H9 (cell line): Measurements from ENCODE around the gene IGF2R. TPM values are rescaled to one million over a fixed set of nuclear protein-coding genes. Genes with fewer than 3 reads are reported as not detected.

ENCODE experiments used
- DNase-seq: peaks from one replicate; pipeline ENCODE4 v3.0.0-alpha.2; 2017
- H2AFZ ChIP-seq: one replicate; pipeline ENCODE4 v1.6.1; 2013; ENCODE audit warnings: mild to moderate bottlenecking, low read length, control low read depth, moderate library complexity
- H2AK5ac ChIP-seq: 2 replicates; pipeline ENCODE4 v1.6.1; 2013; ENCODE audit warnings: low read length, control low read depth, mixed read lengths; ENCODE audit not compliant: insufficient read length
- H2BK120ac ChIP-seq: one replicate; pipeline ENCODE4 v1.6.1; 2013; ENCODE audit warnings: low read depth, mild to moderate bottlenecking, low read length, control low read depth, inconsistent platforms; ENCODE audit not compliant: poor library complexity, severe bottlenecking
- H2BK12ac ChIP-seq: 2 replicates; pipeline ENCODE4 v1.6.1; 2013; ENCODE audit warnings: low read length, control low read depth, mixed read lengths, low read depth; ENCODE audit not compliant: insufficient read length
- H2BK15ac ChIP-seq: 2 replicates; pipeline ENCODE4 v1.6.1; 2013; ENCODE audit warnings: low read depth, low read length, control low read depth
- H2BK20ac ChIP-seq: one replicate; pipeline ENCODE4 v1.6.1; 2013; ENCODE audit warnings: low read depth, mild to moderate bottlenecking, low read length, control low read depth, inconsistent platforms; ENCODE audit not compliant: poor library complexity, severe bottlenecking
- H2BK5ac ChIP-seq: 2 replicates; pipeline ENCODE4 v1.6.1; 2013; ENCODE audit warnings: low read length, control low read depth, mixed read lengths; ENCODE audit not compliant: insufficient read length
- H3K14ac ChIP-seq: 2 replicates; pipeline ENCODE4 v1.6.1; 2013; ENCODE audit warnings: low read length, control low read depth; ENCODE audit not compliant: insufficient read depth
- H3K18ac ChIP-seq: 2 replicates; pipeline ENCODE4 v1.6.1; 2013; ENCODE audit warnings: low read depth, mild to moderate bottlenecking, mixed read lengths, low read length, control low read depth; ENCODE audit not compliant: insufficient read length
- H3K23ac ChIP-seq: 2 replicates; pipeline ENCODE4 v1.6.1; 2013; ENCODE audit warnings: low read length, control low read depth, mixed read lengths, low read depth; ENCODE audit not compliant: insufficient read length
- H3K23me2 ChIP-seq: 2 replicates; pipeline ENCODE4 v1.6.1; 2013; ENCODE audit warnings: low read depth, mild to moderate bottlenecking, mixed read lengths, low read length, control low read depth; ENCODE audit not compliant: insufficient read length, poor library complexity, severe bottlenecking
- H3K27ac ChIP-seq: 2 replicates; pipeline ENCODE4 v1.5.1; 2013; ENCODE audit warnings: low read length, control low read depth, mixed read lengths, low read depth; ENCODE audit not compliant: insufficient read length
- H3K27me3 ChIP-seq: 2 replicates; pipeline ENCODE4 v1.6.1; 2013; ENCODE audit warnings: low read length, control low read depth, inconsistent platforms; ENCODE audit not compliant: insufficient read depth
- H3K4ac ChIP-seq: 2 replicates; pipeline ENCODE4 v1.6.1; 2013; ENCODE audit warnings: low read depth, mild to moderate bottlenecking, control low read depth, inconsistent platforms, low read length, moderate library complexity
- H3K4me1 ChIP-seq: 2 replicates; pipeline ENCODE4 v1.6.1; 2013; ENCODE audit warnings: low read length, control low read depth, inconsistent platforms; ENCODE audit not compliant: insufficient read depth
- H3K4me2 ChIP-seq: 2 replicates; pipeline ENCODE4 v1.6.1; 2013; ENCODE audit warnings: low read length, control low read depth, mixed read lengths; ENCODE audit not compliant: insufficient read length, insufficient read depth
- H3K56ac ChIP-seq: 2 replicates; pipeline ENCODE4 v1.6.1; 2013; ENCODE audit warnings: low read depth, mild to moderate bottlenecking, mixed read lengths, low read length, control low read depth; ENCODE audit not compliant: insufficient read length
- H3K79me1 ChIP-seq: 2 replicates; pipeline ENCODE4 v1.6.1; 2013; ENCODE audit warnings: low read depth, mild to moderate bottlenecking, moderate library complexity, low read length, control low read depth, inconsistent platforms; ENCODE audit not compliant: insufficient read depth, poor library complexity, severe bottlenecking
- H3K79me2 ChIP-seq: 2 replicates; pipeline ENCODE4 v1.6.1; 2013; ENCODE audit warnings: low read length, control low read depth, inconsistent platforms; ENCODE audit not compliant: insufficient read depth
- H3K9ac ChIP-seq: 2 replicates; pipeline ENCODE4 v1.6.1; 2013; ENCODE audit warnings: low read length, control low read depth, mixed read lengths; ENCODE audit not compliant: insufficient read length; ENCODE audit errors: extremely low read depth
- H3K9me3 ChIP-seq: one replicate; pipeline ENCODE4 v1.6.1; 2013; ENCODE audit warnings: low read depth, low read length, inconsistent platforms; ENCODE audit not compliant: control insufficient read depth
- H3T11ph ChIP-seq: one replicate; pipeline ENCODE4 v1.6.1; 2013; ENCODE audit warnings: mild to moderate bottlenecking, low read length, control low read depth, inconsistent platforms
- H4K20me1 ChIP-seq: one replicate; pipeline ENCODE4 v1.6.1; 2013; ENCODE audit not compliant: control insufficient read depth, insufficient read length, insufficient read depth
- H4K5ac ChIP-seq: 2 replicates; pipeline ENCODE4 v1.6.1; 2013; ENCODE audit warnings: low read depth, mild to moderate bottlenecking, mixed read lengths, low read length, control low read depth; ENCODE audit not compliant: insufficient read length
- H4K8ac ChIP-seq: replicated peaks from 2 replicates; pipeline ENCODE4 v1.6.1; 2013; ENCODE audit warnings: low read length, control low read depth, mixed read lengths, low read depth; ENCODE audit not compliant: insufficient read length
- H4K91ac ChIP-seq: 2 replicates; pipeline ENCODE4 v1.6.1; 2013; ENCODE audit warnings: low read depth, mild to moderate bottlenecking, moderate library complexity, mixed read lengths, low read length, control low read depth; ENCODE audit not compliant: insufficient read length
- H3K27ac Mint-ChIP-seq, 3 experiments: 2 replicates in 2 of 3; 3 replicates in 1 of 3; pipeline ENCODE4 v1.8.0; 2020 to 2021; ENCODE audit warnings: mixed read lengths in 3 of 3, mild to moderate bottlenecking in 1 of 3, moderate library complexity in 1 of 3
- H3K27me3 Mint-ChIP-seq: 2 replicates; pipeline ENCODE4 v1.8.0; 2021; ENCODE audit warnings: low read depth, mild to moderate bottlenecking, moderate library complexity, mixed read lengths
- H3K36me3 Mint-ChIP-seq, 3 experiments: 2 replicates in 2 of 3; 3 replicates in 1 of 3; pipeline ENCODE4 v1.8.0; 2020 to 2021; ENCODE audit warnings: low read depth in 3 of 3, mixed read lengths in 3 of 3; ENCODE audit not compliant: insufficient read depth in 1 of 3
- H3K4me1 Mint-ChIP-seq, 2 experiments: 2 replicates each; pipeline ENCODE4 v1.8.0; 2020; ENCODE audit warnings: mixed read lengths in 2 of 2
- H3K4me3 Mint-ChIP-seq, 2 experiments: 2 replicates in 1 of 2; 3 replicates in 1 of 2; pipeline ENCODE4 v1.8.0; 2020 to 2021; ENCODE audit warnings: mild to moderate bottlenecking in 2 of 2, mixed read lengths in 2 of 2, moderate library complexity in 1 of 2
- H3K9me3 Mint-ChIP-seq, 2 experiments: 2 replicates in 1 of 2; 3 replicates in 1 of 2; pipeline ENCODE4 v1.8.0; 2020; ENCODE audit warnings: mild to moderate bottlenecking in 2 of 2, mixed read lengths in 2 of 2, moderate library complexity in 1 of 2
- CTCF ChIP-seq: fragments of 200-600 bp; sonication (generic); conservative IDR thresholded peaks from 3 replicates; pipeline ENCODE4 v1.8.0; 2021; ENCODE audit warnings: antibody characterized with exemption, mild to moderate bottlenecking
- WGBS: extraction: QIAGEN DNeasy Blood & Tissue Kit; methylation state at CpG from one replicate; pipeline ENCODE4 v1.1.7; 2013; ENCODE audit warnings: missing lambda C conversion rate, low lambda C conversion rate, mixed read lengths; ENCODE audit not compliant: insufficient read length; ENCODE audit errors: extremely low coverage; 5-methylcytosine and 5-hydroxymethylcytosine counted together
- total RNA-seq: library from RNA; stranded (reverse); gene quantifications from 2 replicates; pipeline ENCODE4 v1.2.1, GENCODE V29; 2021

The IGF2R gene
- total RNA-seq, 1 experiment from 2014 or later: 66.7 TPM

- Histone ChIP-seq H3K14ac (no peak overlapping the region; the same call in 1 of the 2 replicates), H2BK12ac (no peak overlapping the region), H3K4me1 (no peaks in the 10 kb centered on the region), H3K4ac (no peak overlapping the region), H3K79me2 (peaks cover 6% of the 10 kb centered on the region; the same call in 1 of the 2 replicates), H3K9me3 (no peaks in the 10 kb centered on the region), H2AK5ac (no peak overlapping the region), H2BK20ac (no peak overlapping the region), H3K23me2 (no peaks in the 10 kb centered on the region), H3K4me2 (no peak overlapping the region), H3K27me3 (no peaks in the 10 kb centered on the region), H3T11ph (no peak overlapping the region), H3K79me1 (peaks cover 3% of the 10 kb centered on the region), H3K18ac (no peak overlapping the region), H2BK120ac (no peak overlapping the region), H2BK15ac (no peak overlapping the region), H2AFZ (no peak overlapping the region), H3K27ac (no peak overlapping the region), H4K91ac (no peak overlapping the region), H4K20me1 (no peaks in the 10 kb centered on the region), H3K56ac (no peak overlapping the region), H3K9ac (no peak overlapping the region), H4K5ac (no peak overlapping the region), H3K23ac (no peak overlapping the region), H4K8ac (no peak overlapping the region), H2BK5ac (no peak overlapping the region)
- peak overlapping the region in 2 of 3 experiments; percentile 16 to 41; a peak in 2 of 7 replicates for H3K27ac Mint-ChIP-seq
- peaks cover 36 to 47% (median 43%) of the 10 kb centered on the region in 3 experiments for H3K36me3 Mint-ChIP-seq
- H3K9me3 Mint-ChIP-seq: peaks cover 7 to 11% of the 10 kb centered on the region in 2 experiments; a peak in 4 of 5 replicates
- no peak for TF ChIP-seq CTCF
- no CpG with 5 or more reads among the region's 8 CpGs for WGBS
- no peaks in the 10 kb centered on the region for H3K27me3 Mint-ChIP-seq
- no peak overlapping the region for H3K4me3 Mint-ChIP-seq
- H3K4me1 Mint-ChIP-seq: peaks cover 9 to 10% of the 10 kb centered on the region in 2 experiments
- DNase-seq: no peak
These were observed 41.2 kb downstream of the IGF2R start for GRCh38 chr6:160010067-160010466.
